ENCODE data around the gene KANK3. TPM values are rescaled to one million over a fixed set of nuclear protein-coding genes. Genes with fewer than 3 reads are reported as not detected.
A peak's percentile ranks its signal among the peaks of the same experiment; 100 is the strongest.

The KANK3 gene
- total and polyA plus RNA-seq, 9 of the 15 experiments (the other 6 are each of a cell fraction or from before 2014, with no cell fraction given), result 0.03 to 0.40 (median 0.08) TPM; not detected in 6

DNA sequence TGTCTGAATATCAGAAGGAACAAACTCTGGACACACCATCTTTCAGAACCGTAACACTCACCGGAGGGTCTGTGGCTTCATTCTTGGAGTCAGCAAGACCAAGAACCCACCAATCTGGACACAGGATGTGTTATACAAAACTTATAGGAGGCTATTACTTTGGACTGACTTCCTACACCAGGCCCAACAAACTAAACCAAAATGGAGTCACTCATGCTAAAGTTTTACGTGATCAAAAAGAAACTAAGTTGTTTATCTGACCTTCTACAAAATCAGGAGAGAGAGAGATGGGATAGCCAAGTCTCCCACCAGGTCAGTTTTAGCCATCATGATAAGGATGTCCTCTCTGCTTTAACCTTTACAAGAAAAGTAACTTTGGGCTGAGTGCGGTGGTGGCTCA is 43.9 kb upstream of the KANK3 start (continued):
- TF ChIP-seq TSC22D4 (tag; IDR thresholded peaks at IDR 0.05) (no peak), SAFB (IDR thresholded peaks at IDR 0.05; ENCODE audit: borderline replicate concordance, low read depth, low read length) (no peak), NR2C1 (IDR thresholded peaks at IDR 0.05) (no peak), NR2C1 (tag; IDR thresholded peaks at IDR 0.05) (peak; percentile 83), CEBPB (tag; IDR thresholded peaks at IDR 0.05) (no peak), SMARCE1 (IDR thresholded peaks at IDR 0.05) (no peak), ZNF175 (CRISPR knock-in tag; IDR thresholded peaks at IDR 0.05; ENCODE audit: low read depth) (0 out of 2 replicates have a peak, but pooled peaks have one; percentile 44), CBFA2T2 (conservative IDR thresholded peaks at IDR 0.05) (no peak), CBX8 (IDR thresholded peaks at IDR 0.05; ENCODE audit: borderline replicate concordance, extremely low read depth, low read depth, low read length, poor library complexity, severe bottlenecking) (no peak), TEAD1 (CRISPR knock-in tag; IDR thresholded peaks at IDR 0.05) (peak in 1 of 2 experiments; percentile 64; a peak in 1 of 4 replicates), ZSCAN32 (CRISPR knock-in tag; IDR thresholded peaks at IDR 0.05) (no peak), WHSC1 (IDR thresholded peaks at IDR 0.05; ENCODE audit: low read length) (no peak), SIX5 (IDR thresholded peaks at IDR 0.05; ENCODE audit: borderline replicate concordance in 1 of 2, insufficient read depth in 1 of 2, low read depth in 1 of 2, low read length in 2 of 2) (no peak), ARID4B (CRISPR knock-in tag; IDR thresholded peaks at IDR 0.05) (no peak), CXXC5 (CRISPR knock-in tag; IDR thresholded peaks at IDR 0.05) (peak; percentile 68), PATZ1 (CRISPR knock-in tag; IDR thresholded peaks at IDR 0.05; ENCODE audit: borderline replicate concordance) (no peak), MCM5 (IDR thresholded peaks at IDR 0.05; ENCODE audit: low read depth) (no peak), PYGO2 (tag; IDR thresholded peaks at IDR 0.05) (peak; percentile 83), ZNF184 (CRISPR knock-in tag; IDR thresholded peaks at IDR 0.05) (no peak), CBX2 (IDR thresholded peaks at IDR 0.05; ENCODE audit: insufficient read depth, low read length, poor library complexity, severe bottlenecking) (no peak), PURB (CRISPR knock-in tag; IDR thresholded peaks at IDR 0.05; ENCODE audit: low read depth) (no peak), SMAD4 (CRISPR knock-in tag; conservative IDR thresholded peaks at IDR 0.05) (peak; percentile 85), TAF7 (tag; IDR thresholded peaks at IDR 0.05) (no peak), NFIX (CRISPR knock-in tag; IDR thresholded peaks at IDR 0.05; ENCODE audit: low read depth) (no peak), C11orf30 (IDR thresholded peaks at IDR 0.05; ENCODE audit: low read depth) (no peak)

Data from K562 (cell line).